HG02840 (cell line): ENCODE measurements around the gene THOP1.

Experiments
- ATAC-seq: cut with Tn5 transposase; IDR thresholded peaks from one replicate; pipeline ENCODE4 v1.9.1; 2021; ENCODE audit warnings: mild to moderate bottlenecking, moderate library complexity, moderate number of reproducible peaks; ENCODE audit not compliant: unreplicated experiment, low FRiP score

The THOP1 gene

DNA sequence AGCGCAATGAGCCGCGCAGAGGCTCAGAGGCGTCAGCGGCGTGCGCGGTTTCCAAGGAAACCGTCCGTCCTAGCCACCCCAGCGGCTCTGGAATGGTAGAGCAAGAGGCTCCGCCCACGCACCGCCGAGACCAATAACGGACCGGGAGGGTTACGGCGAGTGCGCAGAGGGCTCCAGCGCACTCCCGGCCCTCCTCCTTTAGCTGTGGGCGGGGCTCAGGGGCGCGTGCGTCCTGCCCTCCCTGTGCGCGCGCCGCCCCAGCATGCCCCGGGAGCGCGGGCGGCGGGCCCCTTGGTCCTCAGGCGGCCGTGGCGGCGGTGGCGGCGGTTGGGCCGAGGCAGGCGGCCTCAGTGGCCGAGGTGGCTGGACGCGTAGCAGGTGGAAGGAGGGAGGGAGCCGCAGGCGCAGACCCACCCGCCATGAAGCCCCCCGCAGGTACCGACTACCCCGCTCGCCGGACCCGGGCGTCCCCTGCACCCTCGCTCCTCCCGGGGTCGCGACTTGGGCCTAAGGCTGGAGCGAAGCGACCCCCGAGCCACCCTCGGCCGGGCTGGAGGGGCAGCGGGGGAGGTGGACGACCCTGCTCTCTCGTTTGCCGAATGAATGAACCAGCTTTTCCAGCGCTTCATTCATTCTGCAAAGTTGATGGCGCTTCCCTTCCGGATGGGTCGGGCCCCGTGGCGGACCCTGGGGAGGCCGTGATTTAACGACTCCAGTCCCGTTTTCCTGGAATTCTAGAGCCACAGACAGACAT lies at the start of gene THOP1:
Gene THOP1, plus strand, starts transcription at position 260 of the 754 bp plus-strand sequence. Its CDS starts 160 bp downstream, at position 420.
- ATAC-seq: peak; percentile 63

DNA sequence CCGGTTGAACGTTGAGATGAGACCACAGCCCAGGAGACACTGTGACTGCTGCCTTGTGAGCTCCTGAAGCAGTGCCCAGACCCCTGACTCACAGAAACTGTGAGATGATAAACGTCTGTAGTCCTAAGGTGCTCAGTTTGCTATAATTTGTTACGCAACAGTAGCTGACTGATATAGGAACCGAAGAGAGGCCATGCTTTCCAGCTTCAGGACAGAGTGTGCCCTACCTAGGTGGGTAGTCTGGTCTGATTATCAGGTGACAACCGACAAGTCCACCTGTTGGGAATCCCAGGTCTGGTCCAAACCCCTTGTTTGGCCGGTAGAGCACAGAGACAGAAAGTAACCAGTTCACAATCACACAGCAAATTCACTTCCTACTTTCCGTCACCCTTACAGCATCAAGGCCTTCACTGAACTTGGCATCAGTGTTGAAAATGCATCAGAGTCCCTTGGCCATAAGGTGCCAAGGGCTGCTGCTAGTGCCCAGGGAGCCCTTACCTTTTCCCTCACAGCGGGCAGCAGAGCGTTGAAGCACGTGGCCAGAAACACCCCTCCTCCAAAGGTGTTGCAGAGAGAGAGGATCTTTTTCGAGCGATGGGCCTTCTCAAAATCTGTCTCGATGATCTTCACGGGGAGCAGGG lies 48.6 kb upstream of the THOP1 start:
- ATAC-seq: no peak

DNA sequence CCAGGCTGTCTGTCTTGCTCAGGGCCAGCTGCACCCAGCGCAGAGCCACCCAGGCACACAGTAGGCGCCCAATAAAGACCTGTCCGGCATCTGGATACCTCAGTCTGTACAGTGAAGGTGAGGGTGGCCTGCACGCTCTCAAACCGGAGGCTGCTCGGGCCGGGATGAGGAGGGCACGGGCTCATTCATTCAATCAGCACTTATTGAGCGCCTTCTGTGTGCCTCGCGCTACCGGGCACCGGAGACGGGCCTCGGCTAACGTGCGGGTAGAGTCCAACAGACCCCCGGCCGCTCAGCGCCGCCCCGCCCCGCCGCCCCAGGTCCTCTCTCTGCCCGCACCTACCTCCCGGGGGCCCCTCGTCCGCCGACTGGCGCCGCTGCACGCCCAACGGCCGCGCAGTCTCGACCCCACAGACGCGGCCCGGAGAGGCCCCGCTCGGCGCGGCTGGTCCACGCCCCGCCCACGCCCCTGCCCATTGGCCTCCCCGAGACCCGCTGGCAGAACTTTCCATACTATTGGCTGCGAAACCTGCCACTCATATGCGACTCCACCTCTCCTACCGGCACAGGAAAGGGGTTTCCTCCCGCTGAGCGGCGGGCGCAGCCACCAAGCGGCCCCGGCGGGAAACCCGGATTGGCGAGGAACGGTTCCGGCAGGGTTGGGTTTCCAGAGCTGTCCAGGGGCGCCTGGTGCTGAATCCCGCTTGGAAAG lies 45.5 kb upstream of the THOP1 start, which contains the start of gene SLC39A3:
Gene SLC39A3, minus strand, starts transcription at position 416 of the 712 bp plus-strand sequence. CDS start 2,760 bp downstream, outside the sequence.
- peak; percentile 90 for ATAC-seq

DNA sequence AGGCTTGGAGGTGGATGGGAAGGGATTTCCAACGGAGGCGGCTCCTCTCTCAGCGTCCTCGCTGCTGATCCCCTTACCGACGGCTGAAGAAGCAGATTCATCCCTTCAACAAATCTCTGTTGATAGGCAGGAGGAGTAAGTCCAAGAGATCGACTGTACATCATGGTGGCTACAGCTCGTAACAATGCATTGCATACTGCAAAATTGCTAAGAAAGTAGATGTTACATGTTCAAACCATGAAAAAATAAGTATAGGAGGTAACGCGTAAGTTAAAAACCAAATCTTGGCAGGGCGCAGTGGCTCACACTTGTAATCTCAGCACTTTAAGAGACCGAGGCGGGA lies 45.0 kb upstream of the THOP1 start:
- no peak for ATAC-seq

DNA sequence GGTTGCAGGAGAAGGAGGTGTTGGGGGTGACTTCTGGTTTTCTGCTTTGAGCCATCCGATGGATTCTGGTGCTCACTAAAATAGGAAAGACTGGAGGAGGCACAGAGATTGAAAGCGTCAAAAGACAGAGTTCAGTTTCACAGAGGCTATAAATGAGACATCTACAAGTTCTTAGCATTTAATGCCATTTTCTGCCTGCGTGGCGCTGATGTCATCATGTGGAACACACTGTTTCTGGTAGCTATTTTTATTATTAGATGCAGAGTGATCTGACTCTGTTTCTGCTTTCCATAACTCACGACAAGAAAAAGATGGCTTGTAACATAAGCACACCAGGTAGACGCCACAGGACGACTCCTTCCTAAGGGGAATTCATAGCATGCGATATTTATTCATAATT lies 42.2 kb upstream of the THOP1 start:
- no peak for ATAC-seq

DNA sequence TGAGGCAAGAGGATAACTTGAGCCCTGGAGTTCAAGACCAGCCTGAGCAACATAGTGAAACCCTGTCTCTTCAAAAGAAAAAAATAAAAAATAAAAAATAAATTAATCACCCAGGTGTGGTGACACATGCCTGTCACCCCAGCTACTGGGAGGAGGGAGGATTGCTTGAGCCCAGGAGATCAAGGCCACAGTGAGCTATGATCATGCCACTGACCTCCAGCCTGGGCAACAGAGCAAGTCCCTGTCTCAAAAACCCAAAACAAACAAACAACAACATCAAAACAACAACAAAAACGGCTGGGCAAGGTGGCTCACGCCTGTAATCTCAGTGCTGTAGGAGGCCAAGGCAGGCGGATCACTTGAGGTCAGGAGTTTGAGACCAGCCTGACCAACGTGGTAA lies 41.2 kb upstream of the THOP1 start:
- no peak for ATAC-seq

DNA sequence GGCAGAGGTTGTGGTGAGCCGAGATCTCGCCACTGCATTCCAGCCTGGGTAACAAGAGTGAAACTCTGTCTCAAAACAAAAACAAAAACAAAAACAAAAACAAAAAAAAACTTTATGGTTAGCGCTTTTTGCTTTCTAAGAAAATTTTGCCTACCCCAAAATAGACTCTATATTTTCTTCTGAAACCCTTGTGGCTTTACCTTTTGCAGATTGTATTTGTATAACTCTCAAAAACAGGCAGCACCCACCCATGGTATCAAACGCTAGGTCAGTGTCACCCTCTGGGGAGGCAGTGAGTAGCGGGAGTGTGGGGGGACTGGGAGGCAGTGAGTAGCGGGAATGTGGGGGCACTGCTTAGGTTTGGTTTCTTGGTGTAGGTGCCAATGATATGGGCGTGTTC lies 38.0 kb upstream of the THOP1 start:
- no peak for ATAC-seq

DNA sequence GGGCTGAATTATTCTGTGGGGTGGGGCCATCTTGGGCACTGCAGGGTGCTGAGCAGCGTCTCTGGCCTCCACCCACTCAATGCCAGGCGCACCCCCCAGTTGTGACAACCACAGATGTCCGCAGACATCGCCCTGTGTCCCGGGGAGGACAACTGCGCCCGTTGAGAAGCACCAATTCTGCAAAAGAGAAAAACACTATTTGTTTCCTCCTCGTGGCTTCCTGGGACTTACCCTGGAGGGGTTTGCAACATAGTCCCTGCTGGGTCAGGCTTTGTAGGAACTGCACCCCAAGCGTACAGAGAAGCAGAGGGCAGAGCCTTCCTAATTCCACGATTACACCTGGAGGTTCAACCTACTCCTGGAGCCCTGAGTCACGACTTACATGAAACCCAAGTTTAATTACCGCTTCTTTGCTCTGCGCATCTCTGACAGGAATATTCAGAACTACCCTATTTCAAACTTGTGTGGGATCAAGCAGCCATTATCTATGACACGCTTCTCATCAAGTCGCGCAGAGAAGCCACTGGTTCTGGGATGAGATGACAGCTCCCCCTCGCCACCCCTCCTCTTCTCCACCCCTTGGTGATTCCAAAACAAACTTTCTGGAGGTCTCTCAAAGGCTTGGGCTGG lies 34.4 kb upstream of the THOP1 start:
- no peak for ATAC-seq

DNA sequence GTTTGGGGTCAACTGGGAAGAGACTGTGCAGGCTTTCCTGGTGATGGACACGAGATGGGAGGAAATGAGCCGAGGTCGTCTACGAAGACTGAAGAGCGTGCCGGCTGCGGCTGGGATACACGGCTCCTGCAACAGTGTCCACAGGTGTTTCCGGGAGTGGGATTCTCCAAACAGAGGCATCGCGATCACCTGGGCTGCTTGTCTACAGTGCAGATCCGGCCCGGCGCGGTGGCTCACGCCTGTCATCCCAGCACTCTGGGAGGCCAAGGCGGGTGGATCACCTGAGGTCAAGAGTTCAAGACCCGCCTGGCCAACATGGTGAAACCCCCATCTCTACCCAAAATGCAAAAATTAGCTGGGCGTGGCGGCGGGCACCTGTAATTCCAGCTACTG lies 33.9 kb upstream of the THOP1 start:
- ATAC-seq: no peak

DNA sequence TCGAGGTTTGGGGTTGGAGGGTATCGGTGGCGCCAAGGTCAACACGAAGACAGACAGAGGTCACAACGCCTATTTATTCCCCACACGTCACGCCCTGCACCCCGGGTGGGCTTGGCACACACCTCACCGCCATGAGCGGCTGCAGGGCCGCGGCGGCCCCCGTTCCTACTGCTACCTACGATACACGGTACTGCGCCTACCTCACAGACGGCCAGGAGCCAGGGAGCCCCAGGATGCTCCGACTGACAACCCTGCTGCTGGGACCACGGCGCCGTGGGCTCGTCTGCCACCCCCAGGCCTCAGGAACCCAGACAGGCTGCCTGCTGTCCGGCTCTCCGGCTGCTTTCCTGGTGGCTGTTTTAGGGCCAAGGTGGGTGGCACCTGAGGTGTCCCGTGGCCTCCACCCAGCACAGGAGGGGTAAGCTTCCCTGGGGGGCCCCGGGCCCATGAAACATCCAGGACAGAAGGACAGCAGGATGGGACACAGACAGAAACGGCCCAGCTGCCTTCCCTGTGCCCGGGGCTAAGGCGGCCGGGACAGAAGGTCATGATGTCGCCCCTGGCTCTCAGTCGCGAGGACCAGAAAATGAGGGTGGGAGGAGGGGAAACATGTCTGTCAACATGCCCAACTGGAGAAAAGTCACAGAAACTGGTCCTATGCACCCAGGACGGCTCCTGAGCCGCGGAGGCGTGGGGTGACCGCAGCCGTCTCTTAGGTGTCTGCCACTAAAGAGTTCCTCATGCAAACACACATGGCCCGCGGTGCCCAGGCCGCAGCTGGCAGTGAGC lies 30.4 kb upstream of the THOP1 start:
- no peak for ATAC-seq

DNA sequence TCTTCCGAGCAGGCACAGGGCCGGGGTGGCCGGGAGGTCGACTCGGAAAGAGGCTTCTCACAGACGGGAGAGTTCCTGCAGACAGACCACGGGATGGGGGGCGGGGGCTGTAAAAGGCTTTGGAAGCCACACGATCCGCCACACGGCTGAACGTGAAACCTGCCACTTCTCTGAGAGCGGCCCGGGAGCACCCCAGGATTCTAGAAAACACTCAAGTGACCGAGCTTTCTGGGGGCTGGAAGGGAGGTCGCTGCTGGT lies 29.9 kb upstream of the THOP1 start:
- ATAC-seq: no peak

DNA sequence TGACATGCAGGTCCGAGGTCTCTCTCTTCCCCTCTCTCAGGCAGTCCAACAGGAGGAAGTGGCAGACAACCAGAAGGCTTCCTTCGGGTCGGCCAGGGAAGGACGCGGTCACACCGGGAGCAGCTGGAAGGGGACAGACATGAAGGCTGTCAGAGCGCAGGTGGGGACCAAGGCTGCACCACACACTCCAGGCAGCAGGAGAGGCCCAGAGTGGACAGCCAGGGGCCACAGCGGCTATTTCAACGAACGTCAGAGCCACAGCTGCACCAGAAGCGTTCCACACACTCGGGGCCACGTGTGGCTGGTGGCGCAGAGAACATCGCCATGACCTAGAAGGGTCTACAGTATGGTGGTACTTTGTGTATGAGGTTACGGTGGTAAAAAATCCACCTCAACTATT lies 29.5 kb upstream of the THOP1 start:
- no peak for ATAC-seq

DNA sequence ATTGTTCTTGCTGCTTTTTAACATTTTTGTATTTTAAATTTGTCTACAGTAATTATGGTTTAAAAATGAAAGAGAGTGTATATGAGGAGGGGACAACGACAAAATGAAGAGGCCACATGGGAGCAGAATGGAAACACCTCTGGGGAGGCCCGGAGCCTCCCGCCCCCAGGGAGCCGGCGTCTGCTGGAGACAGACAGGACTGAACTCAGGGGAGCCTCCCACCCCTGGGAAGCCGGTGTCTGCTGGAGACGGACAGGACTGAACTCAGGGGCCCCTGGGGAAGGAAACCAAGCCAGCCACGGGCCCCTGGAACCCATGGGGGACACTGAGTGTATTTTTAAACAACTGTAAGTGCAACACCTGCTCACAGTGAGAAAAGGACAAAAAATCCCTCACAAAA lies 28.8 kb upstream of the THOP1 start:
- no peak for ATAC-seq

DNA sequence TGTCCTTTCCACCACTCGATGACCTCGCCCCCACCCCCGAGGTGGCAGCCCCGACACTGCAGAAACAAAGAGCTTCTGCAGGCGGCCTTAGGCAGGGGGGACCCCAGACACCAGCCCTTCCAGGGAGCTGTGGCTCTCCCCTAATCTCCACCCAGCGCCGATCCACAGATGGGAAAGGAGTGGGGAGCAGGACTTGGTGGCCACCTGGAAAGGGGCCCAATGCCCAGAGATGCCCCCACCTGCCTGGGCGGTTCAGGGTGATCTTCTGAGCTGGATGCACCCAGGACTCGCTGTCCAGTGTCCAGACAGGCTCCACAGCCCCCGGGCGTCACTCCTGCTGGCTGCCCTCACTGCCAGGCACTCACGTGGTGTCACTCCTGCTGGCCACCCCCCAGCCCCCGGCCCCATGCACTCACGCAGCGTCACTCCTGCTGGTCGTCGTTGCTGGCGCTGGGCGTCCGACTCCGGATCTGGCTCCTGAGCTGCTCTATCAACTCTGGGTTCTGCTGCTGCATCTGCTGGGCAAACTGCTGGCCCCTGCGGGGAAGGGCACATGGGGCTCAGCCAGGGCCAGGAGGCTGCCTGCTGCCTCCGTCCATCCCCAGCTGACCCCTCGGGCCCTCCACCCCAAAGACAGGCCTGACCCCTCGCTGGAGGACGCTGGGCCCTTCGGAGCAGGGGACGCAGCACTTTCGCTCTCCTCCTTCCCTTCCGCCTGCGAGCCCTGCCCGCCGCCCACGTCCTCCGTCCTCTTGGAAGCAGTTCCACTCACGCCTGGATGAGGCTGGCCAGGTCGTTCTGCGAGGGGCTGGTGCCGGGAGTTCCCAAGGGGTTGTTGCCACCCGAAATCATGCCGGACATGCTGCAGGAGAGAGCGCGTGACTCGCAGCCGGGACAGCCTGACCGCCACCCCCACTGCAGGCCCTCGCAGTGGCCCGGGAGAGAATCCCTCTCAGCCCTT lies 28.1 kb upstream of the THOP1 start:
- ATAC-seq: no peak

DNA sequence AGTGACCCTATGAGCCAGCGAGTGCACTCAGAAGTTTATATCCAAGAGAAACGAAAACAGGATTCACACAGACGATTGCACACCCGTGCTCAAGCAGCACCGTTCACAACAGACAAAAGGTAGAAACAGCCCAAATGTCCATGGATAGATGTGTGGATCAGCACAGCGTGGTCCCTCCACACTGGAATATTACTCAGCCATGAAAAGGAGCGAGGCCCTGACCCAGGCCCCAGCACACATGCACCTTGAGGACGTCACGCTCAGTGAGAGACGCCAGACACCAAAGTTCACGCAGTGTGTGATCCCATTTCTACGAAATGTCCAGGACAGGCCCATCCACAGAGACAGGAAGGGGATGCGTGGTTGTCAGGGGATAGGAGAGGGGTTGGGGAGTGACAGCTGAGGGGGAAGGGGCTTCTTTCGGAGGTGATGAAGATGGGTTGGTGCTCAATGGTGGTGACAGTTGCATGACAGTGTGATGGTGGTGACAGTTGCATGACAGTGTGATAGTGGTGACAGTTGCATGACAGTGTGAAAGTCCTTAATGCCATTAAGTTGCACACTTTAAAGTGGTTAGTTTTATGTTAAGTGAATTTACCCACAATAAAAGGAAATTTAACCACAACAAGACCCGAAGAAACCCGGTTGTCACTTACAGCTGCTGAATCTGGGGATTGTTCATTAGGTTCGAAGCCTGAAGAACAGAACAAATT lies 26.5 kb upstream of the THOP1 start:
- no peak for ATAC-seq

DNA sequence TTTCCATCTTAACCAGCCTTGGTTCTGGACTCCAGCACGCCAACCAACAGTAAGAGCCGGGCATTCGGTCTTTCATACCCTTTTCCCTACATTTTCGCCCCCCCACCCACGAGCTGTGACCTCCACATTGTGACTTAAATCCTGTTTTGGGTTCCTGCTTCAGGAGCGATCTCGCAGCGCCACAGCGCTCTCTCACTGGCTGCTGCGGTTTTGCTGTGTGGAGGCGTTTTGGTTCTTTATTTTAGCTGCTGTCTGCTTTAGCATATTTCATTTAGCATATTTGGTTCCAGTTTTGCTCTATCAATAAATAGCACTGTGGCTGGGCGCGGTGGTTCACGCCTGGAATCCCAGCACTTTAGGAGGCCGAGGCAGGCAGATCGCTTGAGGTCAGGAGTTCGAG lies 25.9 kb upstream of the THOP1 start:
- ATAC-seq: no peak

DNA sequence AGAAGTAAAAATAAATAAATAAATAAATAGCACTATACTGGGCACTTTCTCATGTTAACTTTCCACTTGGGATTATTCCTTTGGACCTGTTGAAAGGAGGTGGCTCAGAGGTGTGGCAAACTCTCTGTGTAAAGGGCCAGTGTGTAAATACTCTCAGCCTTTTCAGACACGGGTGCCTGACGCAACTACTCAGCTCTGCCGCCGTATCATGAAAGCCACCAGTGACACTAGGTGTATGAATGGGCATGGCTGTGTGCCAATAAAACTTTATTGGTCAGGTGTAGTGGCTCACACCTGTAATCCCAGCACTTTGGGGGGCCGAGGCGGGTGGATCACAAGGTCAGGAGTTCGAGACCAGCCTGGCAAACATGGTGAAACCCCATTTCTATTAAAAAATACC lies 25.3 kb upstream of the THOP1 start:
- no peak for ATAC-seq

DNA sequence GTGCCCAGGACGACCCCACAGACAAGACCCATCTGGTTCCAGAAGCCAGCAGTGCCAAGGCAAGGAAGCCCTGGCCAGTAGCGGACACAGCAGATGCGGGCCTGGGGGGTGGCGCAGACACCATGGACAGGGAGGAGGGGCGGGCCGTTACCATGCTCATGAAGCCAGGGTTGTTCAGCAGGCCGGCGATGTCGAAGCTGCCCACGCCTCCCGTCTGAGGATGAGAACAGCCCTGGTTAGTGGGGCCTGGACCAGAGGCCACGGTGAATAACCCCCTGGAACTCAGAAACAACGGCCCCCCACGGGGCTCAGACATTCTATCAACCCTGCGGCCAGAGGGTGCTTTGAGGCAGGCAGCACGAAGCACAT lies 24.0 kb upstream of the THOP1 start:
- no peak for ATAC-seq
